ENCODE data around the gene CNTNAP2.

The CNTNAP2 gene

DNA sequence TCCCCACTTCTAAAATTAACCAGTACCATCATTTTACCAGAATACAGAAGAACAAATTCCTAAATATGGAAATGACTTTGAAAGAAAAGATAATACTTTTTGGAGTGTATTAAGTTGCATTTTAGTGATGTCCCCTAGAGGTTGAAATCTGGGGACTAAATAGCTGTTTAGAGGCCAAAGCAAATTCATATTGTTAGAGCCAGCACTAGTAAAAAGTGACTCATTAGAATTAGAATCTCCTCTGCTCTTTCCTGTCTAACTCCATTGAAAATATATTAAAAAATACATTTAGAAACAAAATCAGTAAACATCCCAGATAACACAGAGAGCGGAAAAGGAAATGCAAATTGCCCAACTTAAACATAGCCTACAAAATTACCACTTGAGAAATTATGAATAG, 1284.3 kb downstream of the CNTNAP2 start:
- no peak for DNase-seq (ENCODE audit: low read depth, low spot score)
- H3K27ac ChIP-seq: no peak overlapping the region

DNA sequence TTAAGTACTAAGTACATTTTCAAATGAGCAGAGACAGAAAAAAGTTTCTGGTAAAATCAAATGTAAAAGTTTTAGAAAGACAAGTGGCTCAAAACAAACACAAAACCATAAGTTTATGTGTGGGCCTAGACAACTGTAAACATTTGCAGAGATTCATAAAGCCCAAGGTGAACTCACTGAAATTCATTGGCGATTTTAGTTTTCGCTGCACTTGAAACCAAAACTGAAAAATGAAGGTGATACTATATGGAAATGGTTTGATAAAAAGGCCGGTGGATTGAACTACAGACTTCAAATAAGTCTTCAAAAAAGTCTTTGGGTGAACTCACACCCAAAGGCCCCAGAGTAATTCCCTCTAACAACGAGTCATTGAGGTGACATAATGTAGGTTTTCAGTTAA, 1289.0 kb downstream of the CNTNAP2 start:
- no peak for DNase-seq (ENCODE audit: low read depth, low spot score)
- H3K27ac ChIP-seq: no peak overlapping the region

DNA sequence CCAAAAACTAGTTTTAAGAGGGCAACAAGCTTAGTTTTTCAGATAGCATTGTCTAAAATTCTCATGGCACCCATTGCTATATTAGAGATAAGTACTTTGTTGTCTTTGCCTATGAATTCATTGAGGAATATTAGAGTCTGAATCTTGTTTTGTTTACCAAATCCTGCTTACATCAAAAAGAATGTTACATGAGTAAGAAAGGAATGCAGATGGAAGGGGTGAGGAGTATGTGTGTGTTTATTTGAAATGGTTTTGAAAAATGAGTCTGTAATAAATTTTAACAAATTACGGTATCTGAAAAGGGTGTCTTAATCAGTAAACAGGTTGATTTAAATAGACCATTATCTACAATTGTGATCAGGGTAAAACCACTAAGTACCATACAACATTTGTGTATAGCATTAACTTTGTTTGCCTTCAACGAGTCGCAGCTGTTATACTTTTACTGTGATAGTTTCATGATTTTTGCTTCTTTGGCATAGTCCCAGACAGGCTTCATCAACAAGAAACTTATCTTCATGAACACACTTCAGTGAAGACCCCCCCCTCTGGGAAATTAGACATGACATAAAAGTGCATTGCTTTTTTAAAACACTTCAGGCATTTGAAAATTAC, 1290.0 kb downstream of the CNTNAP2 start:
- DNase-seq (ENCODE audit: low read depth, low spot score): no peak
- no peak overlapping the region for H3K27ac ChIP-seq

DNA sequence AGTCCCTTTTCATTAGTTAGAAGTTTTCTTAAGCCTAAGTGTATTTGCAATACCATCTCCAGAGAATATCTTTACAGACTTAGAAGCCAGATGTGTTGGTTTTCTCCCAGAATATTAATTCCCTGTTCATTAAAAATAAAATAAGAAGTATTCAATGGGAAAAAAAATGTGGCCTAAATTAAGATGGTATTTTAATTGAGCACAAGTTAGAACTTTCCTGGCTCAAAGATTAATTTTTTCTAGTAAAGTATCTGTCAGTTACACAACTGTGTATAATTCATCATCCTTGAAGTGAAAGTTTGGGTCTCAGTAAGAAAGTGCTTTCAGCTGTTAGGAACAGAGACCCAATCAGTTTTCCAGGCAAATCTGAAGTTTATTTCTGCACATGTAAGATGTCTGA, 1294.5 kb downstream of the CNTNAP2 start:
- DNase-seq (ENCODE audit: low read depth, low spot score): no peak

DNA sequence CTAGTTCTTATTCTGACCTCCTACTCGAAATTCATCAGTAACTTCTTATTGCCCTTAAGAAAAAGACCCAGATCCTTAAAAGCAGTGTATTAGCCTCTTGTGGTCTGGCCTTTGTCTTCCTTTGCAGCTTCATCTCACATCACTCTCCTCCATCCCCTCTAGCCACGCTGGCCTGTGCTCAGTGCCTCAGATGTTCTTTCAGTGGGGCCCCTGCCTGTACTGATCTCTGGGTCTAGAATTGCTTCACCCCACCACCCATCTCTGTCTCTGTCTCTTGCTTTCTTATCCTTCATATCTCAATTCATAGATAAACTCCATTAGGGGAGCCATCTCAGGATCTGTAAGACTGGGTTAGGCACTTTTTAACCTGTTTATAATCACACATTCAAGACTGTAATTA, 1295.5 kb downstream of the CNTNAP2 start:
- DNase-seq (ENCODE audit: low read depth, low spot score): no peak
- H3K27ac ChIP-seq: no peak overlapping the region

More for the DNA sequence above, 1294.5 kb downstream of the CNTNAP2 start:
- no peak overlapping the region for H3K27ac ChIP-seq

DNA sequence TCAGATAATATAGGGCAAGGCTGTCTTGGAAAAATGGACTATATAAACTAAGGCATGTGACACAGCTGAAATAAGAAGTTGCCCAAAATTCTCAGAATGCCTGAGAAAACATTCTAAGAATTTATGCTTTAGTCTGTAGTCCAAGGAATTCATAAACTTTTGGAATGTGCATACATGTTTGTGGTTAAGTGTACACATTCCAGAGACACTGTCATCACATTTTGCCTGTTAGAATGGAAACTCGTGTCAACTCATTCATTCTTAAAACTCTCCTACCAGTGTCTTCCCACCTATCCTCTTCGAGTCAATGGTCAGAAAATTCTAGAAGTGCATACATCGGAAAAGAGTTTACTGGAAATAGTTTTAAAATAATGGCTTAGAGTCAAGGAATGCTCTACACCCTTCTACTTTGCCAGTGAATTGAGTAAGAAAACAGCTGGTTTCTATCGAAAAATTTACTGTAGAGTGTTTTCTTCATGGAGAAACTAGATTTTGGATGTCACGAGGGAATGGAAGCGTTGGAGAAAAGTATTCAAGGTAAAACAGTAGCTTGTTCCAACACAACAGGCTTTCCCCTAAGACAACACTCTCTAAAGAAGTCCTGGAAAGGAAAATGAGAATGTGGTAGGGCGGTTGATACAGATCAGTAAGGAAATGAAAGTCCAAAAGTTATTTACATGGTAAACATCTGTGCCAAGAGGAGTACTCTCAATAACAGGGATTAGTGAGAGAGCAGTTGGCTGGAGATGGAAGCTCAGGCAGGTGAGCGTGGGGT, 1296.4 kb downstream of the CNTNAP2 start:
- no peak for DNase-seq (ENCODE audit: low read depth, low spot score)

DNA sequence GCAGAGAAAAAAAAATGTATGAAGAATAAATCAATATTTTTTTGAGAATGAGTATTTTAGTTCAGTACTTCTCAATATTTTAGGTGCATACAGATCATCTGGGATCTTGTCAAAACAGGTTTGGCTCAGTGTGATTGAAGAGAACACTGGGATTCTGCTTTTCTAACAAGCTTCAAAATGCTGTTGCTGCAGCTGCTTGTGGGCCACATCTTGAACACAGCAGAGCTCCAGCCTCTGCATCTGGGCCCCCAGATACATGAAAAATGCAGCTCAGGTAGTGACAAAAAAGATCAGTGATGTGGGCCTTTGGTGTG, 1296.9 kb downstream of the CNTNAP2 start:
- no peak for DNase-seq (ENCODE audit: low read depth, low spot score)
- H3K27ac ChIP-seq: no peak overlapping the region

More for the DNA sequence above, 1296.4 kb downstream of the CNTNAP2 start:
- H3K27ac ChIP-seq: no peak overlapping the region

DNA sequence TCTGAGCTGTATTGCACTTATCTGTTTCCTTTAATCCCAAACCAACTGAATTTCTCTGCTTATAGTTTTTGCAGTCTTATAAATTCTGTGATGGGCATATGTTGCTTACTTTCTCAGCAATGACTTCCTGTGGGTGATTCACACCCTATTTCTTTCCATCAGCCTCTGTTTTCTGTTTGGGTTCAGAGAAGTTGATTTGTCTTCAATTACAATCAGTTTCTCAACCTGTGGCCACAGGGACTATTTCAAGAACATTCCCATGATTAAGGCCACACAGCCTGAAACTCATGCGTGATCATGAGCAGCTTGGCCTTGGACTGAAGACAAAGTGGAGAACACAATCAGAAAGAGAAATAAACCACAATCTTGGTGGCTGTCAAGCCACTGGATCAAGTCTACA, 1299.4 kb downstream of the CNTNAP2 start:
- H3K27ac ChIP-seq: no peak overlapping the region
- DNase-seq (ENCODE audit: low read depth, low spot score): no peak

DNA sequence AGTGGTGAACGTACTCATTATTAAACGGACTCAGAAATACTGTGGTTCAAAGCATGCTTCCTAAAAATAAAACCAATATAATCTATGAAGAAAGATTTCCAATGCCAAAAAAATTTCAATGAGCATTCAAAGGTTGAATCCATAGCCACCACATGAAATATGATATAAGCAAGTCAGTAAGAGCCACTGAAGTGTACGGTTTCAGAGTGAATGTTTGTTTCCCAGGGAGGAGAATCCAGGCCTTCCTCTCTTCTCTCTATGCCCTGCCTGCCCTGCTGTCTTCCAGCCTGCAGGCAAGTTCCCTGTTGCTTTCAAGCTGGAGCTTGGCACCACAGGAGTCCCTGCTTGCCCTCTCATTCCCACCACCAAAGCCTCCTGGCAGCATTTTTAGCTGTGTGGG, 1302.4 kb downstream of the CNTNAP2 start:
- no peak overlapping the region for H3K27ac ChIP-seq
- no peak for DNase-seq (ENCODE audit: low read depth, low spot score)

DNA sequence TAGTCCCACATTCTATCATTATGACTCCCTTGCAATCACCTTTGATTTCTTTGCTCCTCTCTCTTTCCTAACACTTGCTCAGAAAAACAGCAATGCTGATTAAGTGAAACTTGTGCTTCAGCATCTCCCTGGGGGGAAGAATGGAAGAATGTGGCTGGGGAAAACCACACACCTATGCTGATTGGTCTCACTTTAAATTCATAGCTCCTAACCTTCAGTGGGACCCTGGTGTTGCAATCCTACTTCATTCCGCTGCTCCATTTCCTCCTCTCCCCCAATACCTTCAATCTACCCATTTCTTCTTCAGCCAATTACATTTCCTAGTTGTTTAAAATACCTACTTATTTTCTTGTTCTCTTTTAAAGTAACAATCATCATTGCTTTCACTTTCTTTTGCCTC, 1307.3 kb downstream of the CNTNAP2 start:
- DNase-seq (ENCODE audit: low read depth, low spot score): no peak
- H3K27ac ChIP-seq: no peak overlapping the region

DNA sequence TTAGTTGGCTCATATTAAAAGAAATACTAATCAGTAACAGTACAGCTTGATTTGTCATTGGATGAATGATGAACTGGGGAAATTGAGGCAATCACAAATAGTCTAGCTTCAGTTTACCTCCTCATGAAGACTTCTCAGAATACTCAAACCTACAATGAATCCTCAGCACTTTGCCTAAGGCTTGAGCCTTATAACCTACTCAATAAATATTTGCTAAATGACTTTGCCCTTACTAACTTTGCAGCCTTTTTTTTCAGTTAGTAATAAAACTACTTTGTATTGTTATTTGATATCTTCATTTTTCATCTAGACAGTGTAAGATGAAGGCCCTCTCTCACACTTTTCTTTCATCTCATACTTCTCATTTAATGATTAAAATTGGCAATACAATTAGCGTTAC, 1311.5 kb downstream of the CNTNAP2 start:
- DNase-seq (ENCODE audit: low read depth, low spot score): no peak
- no peak overlapping the region for H3K27ac ChIP-seq

DNA sequence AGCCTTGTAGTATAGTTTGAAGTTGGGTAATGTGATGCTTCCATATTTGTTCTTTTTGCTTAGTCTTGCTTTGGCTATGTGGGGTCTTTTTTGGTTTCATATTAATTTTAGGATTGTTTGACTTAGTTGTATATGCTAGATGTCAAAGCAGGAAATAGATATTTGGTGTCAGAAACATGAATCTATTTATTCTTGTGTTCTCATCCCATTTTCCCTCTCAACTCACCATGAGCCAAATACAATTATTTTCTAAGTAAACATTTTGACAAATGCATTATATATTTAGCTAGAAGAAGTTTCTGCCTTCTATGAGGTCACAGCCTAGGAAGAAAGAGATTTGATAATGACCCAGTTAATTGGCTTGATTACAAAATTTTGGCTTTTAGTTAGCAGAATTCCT, 1313.4 kb downstream of the CNTNAP2 start:
- DNase-seq (ENCODE audit: low read depth, low spot score): no peak
- H3K27ac ChIP-seq: no peak overlapping the region

DNA sequence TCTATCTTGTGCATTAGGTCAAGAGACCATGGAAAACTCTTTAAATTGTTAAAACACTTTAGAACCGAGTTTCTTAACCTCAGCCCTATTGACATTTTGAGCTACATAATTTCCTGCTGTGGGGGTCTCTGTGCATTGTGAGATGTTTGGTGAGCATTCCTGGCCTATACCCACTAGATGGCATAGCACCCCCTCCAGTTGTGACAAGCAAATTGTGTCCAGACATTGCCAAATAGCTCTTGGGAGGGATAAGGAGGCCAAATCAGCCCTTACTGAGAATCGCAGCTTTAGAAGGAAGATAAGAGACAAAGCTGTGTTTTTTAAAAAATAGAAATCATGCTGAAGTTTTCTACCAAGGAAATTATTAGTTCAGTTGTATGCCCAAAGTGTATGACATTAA, 1315.5 kb downstream of the CNTNAP2 start:
- no peak overlapping the region for H3K27ac ChIP-seq
- DNase-seq (ENCODE audit: low read depth, low spot score): no peak

DNA sequence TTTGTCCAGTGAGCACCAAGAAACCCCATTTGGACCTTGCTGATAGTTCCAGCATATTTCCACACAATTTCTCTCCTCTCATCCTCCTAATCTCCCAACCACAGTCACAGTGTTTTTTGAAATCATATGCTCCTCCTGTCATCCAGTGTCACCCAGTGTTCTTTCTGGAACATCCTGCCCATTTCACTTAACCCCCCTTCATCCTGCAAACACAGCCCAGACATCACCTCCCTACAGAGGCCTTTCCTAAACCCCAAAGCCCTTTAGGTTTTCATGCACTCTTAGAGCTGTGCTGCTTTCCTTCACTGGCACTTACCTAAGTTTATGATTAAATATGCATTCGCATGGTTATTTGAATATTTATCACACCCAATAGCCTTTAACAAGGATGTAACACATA, 1316.0 kb downstream of the CNTNAP2 start:
- H3K27ac ChIP-seq: no peak overlapping the region

DNA sequence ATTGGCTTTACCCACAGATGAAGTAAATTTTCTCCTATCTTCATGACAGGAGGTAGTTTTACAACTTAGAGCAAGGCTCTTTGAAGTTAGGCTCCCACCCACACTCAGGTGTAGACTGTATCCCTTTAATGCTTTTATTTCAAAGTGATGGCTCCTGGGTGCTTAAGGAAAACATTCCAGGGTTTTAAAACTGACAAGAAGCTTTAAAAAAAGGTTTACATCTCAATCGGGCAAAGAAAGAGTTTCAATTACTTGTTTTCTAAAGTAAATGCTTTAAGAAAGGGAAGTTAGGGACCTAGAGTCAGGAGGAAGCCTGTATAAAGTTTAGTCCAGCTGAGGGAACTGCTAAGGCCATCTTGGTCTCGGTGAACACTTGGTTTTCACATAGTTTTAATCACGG, 1320.1 kb downstream of the CNTNAP2 start:
- DNase-seq (ENCODE audit: low read depth, low spot score): no peak
- no peak overlapping the region for H3K27ac ChIP-seq

More for the DNA sequence above, 1316.0 kb downstream of the CNTNAP2 start:
- DNase-seq (ENCODE audit: low read depth, low spot score): no peak

DNA sequence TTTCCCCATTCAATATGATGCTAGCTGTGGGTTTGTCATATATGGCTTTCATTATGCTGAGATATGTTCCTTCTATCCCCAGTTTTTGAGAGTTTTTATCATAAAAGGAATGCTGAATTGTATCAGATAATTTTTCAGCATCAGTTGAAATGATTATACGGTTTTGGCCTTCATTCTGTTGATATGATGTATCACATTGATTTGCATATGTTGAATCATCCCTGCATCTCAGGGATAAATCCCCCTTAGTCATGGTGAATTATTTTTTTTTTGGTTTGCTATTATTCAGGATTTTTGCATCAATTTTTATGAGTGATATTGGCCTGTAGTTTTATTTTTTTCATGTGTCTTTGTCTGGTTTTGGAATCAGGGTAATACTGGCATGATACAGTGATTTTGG, 1321.6 kb downstream of the CNTNAP2 start:
- no peak overlapping the region for H3K27ac ChIP-seq
- no peak for DNase-seq (ENCODE audit: low read depth, low spot score)

DNA sequence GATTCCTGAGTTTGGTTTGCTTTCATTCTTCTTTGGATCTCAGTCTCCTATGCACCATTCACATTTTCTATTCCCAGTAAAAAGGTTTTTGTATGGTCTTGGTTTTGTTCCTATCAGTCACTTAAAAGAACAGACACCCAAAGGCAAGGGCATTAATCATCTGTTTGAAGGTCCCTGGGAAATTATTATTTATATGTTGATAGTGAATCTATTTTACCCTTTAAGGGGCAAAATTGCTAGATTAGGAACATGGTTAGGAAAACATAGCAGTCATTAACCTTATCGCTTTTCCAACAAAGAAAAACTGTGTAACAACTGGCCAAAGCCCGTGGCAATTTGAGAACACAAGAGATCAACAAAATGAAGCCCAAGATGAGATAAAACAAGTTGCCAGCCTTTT, 1327.3 kb downstream of the CNTNAP2 start:
- H3K27ac ChIP-seq: no peak overlapping the region

DNA sequence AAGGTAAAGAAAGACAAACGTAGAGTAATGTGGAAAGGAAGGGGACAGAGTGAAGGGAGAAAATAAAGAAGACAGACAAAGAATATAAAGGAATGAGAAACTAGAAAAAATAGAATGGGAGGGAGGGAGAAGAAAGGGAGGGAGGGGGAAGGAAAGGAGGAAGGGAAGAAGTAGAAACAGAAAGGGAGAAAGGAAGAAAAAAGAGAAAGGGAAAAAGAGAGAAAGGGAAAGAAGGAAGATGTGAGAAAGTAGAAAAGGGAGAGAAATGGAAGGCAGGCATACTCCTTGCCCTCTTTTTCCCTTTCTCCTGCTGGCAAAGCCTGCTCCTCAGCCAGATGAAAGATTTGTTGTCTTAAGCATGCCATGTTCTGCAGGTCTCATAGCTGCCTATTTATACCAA, 1336.2 kb downstream of the CNTNAP2 start:
- DNase-seq (ENCODE audit: low read depth, low spot score): no peak
- H3K27ac ChIP-seq: no peak overlapping the region

More for the DNA sequence above, 1327.3 kb downstream of the CNTNAP2 start:
- no peak for DNase-seq (ENCODE audit: low read depth, low spot score)

DNA sequence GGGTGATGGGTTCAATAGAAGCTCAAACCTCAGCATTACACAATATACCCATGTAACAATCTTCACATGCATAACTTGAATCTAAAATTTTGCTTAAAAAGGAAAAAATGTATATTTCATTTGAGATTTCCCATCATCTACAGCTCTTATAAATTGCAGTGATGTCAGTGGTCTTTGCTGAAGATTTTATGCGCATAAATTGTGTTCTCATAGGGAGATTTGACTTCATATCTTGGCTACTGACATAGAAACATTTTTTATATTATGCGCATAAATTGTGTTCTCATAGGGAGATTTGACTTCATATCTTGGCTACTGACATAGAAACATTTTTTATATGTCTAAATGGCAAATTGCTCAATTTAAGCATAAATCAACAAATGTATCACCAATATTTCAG, 1348.6 kb downstream of the CNTNAP2 start:
- H3K27ac ChIP-seq: no peak overlapping the region
- no peak for DNase-seq (ENCODE audit: low read depth, low spot score)

DNA sequence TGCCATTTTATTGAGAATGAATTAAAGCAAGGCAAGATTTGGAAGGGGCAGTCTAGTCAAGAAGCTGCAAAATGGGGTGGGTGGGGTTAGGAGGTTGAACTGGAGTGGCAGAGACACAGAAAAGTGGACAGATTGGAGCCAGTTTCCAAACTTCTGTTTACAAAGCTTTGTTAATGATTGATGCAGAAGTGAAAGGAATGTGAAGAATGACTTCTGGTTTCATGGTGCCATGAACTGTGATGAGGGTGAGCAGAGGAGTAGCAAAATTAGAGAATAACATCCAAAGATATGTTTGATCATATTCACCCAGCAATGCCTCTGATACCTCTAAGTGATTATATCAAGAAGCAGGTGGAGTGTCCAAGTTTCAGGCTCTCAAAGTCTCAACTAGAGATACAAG, 1356.0 kb downstream of the CNTNAP2 start:
- no peak for DNase-seq (ENCODE audit: low read depth, low spot score)
- no peak overlapping the region for H3K27ac ChIP-seq

DNA sequence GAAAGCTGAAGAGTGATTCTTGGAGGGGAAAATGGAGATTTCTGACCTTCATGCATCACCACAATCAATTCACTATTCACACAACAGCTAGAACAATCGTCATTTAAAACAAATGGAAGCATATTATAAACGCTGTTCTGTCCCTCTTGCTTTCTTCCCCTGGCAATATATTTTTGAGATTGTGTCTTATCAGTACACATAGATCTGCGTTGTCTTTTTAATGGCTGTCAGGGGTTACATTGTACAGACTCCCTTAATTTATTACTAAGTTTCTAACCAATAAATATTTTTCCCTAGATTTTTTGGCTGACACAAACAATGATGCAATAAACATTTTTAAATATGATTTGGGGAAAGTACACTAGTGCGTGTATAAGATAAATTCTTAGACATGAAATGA, 1358.3 kb downstream of the CNTNAP2 start:
- no peak overlapping the region for H3K27ac ChIP-seq
- no peak for DNase-seq (ENCODE audit: low read depth, low spot score)

DNA sequence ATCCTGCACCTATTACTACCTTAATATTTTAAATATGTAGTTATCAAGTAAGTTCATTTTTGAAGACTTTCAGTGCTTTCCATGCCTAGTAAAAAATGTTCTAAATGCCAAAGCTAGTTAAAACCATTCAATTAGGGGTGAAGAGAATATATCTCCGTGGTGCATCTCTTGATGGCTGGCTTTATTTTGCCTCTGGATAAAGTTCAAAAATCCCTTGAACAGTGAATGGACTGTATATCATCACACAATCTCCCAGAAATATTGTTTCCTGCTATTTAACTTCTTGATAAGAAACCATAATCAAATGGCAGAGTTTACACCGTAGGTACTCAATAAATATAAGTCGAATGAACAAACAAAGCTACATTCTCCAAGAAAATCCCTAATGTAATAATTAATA, 1360.9 kb downstream of the CNTNAP2 start:
- no peak overlapping the region for H3K27ac ChIP-seq
- no peak for DNase-seq (ENCODE audit: low read depth, low spot score)
